Breast epithelium (tissue), 3 donors: ENCODE data around the gene GEMIN4.

Experiments
- POLR2A ChIP-seq: fragments of 450-650 bp; IDR thresholded peaks from one replicate; pipeline ENCODE4 v1.6.1; 2016; ENCODE audit warnings: antibody characterized with exemption, mild to moderate bottlenecking, moderate library complexity
- POLR2AphosphoS5 ChIP-seq, 3 donors: sonication (generic); formaldehyde crosslinking; IDR thresholded peaks; one replicate each; pipeline ENCODE4 v1.6.1; 2017; ENCODE audit warnings: antibody characterized with exemption in 3 of 3
- TF ChIP-seq, protein P1 (sequence below), 3 donors: fragments of 450-650 bp; IDR thresholded peaks; one replicate each; pipeline ENCODE4 v1.5.1; 2016 to 2017; ENCODE audit warnings: antibody characterized with exemption in 3 of 3, mild to moderate bottlenecking in 3 of 3, moderate library complexity in 3 of 3

DNA sequence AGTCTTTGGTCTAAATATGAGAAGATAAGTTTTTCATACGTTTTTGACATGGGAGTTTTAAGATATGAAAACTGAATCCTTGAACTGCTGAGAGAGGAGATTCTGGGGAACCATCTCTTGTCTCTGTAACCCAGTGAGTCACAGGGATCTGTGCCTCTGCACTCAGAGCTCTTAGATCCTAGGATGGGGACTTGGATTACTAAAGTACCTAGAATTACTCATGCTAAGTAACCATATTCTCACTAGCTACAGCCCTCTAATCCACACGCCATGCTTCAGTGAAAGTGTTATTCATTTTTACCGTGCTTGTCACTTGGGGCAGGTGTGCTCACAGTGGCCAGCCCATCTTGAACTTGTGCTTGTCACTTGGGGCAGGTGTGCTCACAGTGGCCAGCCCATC, 32.1 kb upstream of the GEMIN4 start:
- TF ChIP-seq, protein P1, sequence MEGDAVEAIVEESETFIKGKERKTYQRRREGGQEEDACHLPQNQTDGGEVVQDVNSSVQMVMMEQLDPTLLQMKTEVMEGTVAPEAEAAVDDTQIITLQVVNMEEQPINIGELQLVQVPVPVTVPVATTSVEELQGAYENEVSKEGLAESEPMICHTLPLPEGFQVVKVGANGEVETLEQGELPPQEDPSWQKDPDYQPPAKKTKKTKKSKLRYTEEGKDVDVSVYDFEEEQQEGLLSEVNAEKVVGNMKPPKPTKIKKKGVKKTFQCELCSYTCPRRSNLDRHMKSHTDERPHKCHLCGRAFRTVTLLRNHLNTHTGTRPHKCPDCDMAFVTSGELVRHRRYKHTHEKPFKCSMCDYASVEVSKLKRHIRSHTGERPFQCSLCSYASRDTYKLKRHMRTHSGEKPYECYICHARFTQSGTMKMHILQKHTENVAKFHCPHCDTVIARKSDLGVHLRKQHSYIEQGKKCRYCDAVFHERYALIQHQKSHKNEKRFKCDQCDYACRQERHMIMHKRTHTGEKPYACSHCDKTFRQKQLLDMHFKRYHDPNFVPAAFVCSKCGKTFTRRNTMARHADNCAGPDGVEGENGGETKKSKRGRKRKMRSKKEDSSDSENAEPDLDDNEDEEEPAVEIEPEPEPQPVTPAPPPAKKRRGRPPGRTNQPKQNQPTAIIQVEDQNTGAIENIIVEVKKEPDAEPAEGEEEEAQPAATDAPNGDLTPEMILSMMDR (IDR thresholded peaks at IDR 0.05): no peak
- TF ChIP-seq POLR2AphosphoS5 (IDR thresholded peaks at IDR 0.05) (no peak), POLR2A (no peak)
